UCSD-AML1 (cell line): ENCODE measurements around the gene DNAJC5.
A peak's percentile ranks its signal among the peaks of the same experiment; 100 is the strongest.
"Not testable (repeated sequence)": the region's sequence is repeated elsewhere in the genome, so short reads cannot be mapped to it uniquely, and the experiment has no call there.

ENCODE experiments used
- DNase-seq: peaks from one replicate; lab custom pipeline; 2025; ENCODE audit not compliant: unreplicated experiment; lab: John Stamatoyannopoulos, UW

Gene DNAJC5

GRCh38 chr20:63861365-63861934 lies 33.5 kb upstream of the DNAJC5 start, which contains the start of gene ABHD16B:
Gene ABHD16B, plus strand, starts transcription at chr20:63861498. Its CDS starts 43 bp downstream, at chr20:63861541.
- no peak for DNase-seq

- DNase-seq = no peak
Observed at GRCh38 chr20:63861981-63862901, 32.7 kb upstream of the DNAJC5 start.

- DNase-seq = no peak
Observed at GRCh38 chr20:63863021-63863797, 31.7 kb upstream of the DNAJC5 start.

- DNase-seq = peak; percentile 94
Observed at GRCh38 chr20:63863798-63864544, 31.0 kb upstream of the DNAJC5 start.

- no peak for DNase-seq
Observed at GRCh38 chr20:63864545-63864977, 30.4 kb upstream of the DNAJC5 start.

GRCh38 chr20:63864978-63865640 lies 29.8 kb upstream of the DNAJC5 start, which contains the start of gene TPD52L2:
Gene TPD52L2, plus strand, starts transcription at chr20:63865270. Its CDS starts 96 bp downstream, at chr20:63865366.
- DNase-seq = peak; percentile 98

GRCh38 chr20:63867042-63867441 lies 27.9 kb upstream of the DNAJC5 start:
- DNase-seq = not testable (repeated sequence)

GRCh38 chr20:63868264-63868663 lies 26.7 kb upstream of the DNAJC5 start:
- no peak for DNase-seq

GRCh38 chr20:63873477-63873971 lies 21.4 kb upstream of the DNAJC5 start:
- peak; percentile 44 for DNase-seq

GRCh38 chr20:63874241-63874640 lies 20.7 kb upstream of the DNAJC5 start:
- not testable (repeated sequence) for DNase-seq

GRCh38 chr20:63876489-63877036 lies 18.4 kb upstream of the DNAJC5 start:
- DNase-seq = no peak

GRCh38 chr20:63877755-63878470 lies 17.0 kb upstream of the DNAJC5 start:
- no peak for DNase-seq

- no peak for DNase-seq
Observed at GRCh38 chr20:63878899-63879663, 15.8 kb upstream of the DNAJC5 start.

- DNase-seq = not testable (repeated sequence)
Observed at GRCh38 chr20:63880901-63881300, 14.0 kb upstream of the DNAJC5 start.

- DNase-seq = no peak
Observed at GRCh38 chr20:63881451-63882226, 13.3 kb upstream of the DNAJC5 start.

- no peak for DNase-seq
Observed at GRCh38 chr20:63882257-63883200, 12.4 kb upstream of the DNAJC5 start.
